K562 (cell line): ENCODE data around the gene ACYP2. TPM values are rescaled to one million over a fixed set of nuclear protein-coding genes. Genes with fewer than 3 reads are reported as not detected.
A peak's percentile ranks its signal among the peaks of the same experiment; 100 is the strongest.

Experiments used
- ATAC-seq: fragments of 200-7000 bp; cut with Tn5 transposase; 3 replicates; pipeline ENCODE4 v1.9.1; 2020; ENCODE audit warnings: moderate library complexity
- BruUV-seq: library from RNA; stranded (reverse); fragments of 400-500 nt; replicated peaks from 2 replicates; lab custom pipeline; 2021; lab: Mats Ljungman, UMichigan
- CTCF ChIA-PET: fragments of 300-600 bp; formaldehyde crosslinking; extraction: SDS; loops from one replicate; lab custom pipeline; 2021; ENCODE audit warnings: low intra/inter-chr PET ratio; lab: Yijun Ruan, JAX
- POLR2A ChIA-PET: fragments of 300-600, 350-650 bp; sonication (Branson Sonifier 250); formaldehyde crosslinking; extraction: SDS; loops from one replicate; lab custom pipeline; 2021; ENCODE audit warnings: antibody characterized with exemption, inconsistent platforms; lab: Yijun Ruan, JAX
- DNase-seq, 4 experiments: peaks; one replicate each; pipeline versions ENCODE4 v3.0.0 to v3.0.0-alpha.2; 2011 to 2018; ENCODE audit warnings: low spot score in 3 of 4, mixed read lengths in 3 of 4; ENCODE audit errors: extremely low read depth in 1 of 4
- FAIRE-seq: peaks from 2 replicates; lab custom pipeline; 2011; peaks lifted over from hg19 to GRCh38; lab: Jason Lieb, UNC
- H2AFZ ChIP-seq: 2 replicates; pipeline ENCODE4 v1.6.0; 2011; ENCODE audit warnings: low read depth, low read length, control low read depth, inconsistent platforms
- H3K27ac ChIP-seq: fragments of 200-600 bp; 3 replicates; pipeline ENCODE4 v1.8.0; 2011; ENCODE audit warnings: low read depth, mild to moderate bottlenecking, control low read depth, inconsistent platforms, low read length, moderate library complexity, mixed read lengths; ENCODE audit errors: extremely low read depth
- H3K27me3 ChIP-seq, 2 experiments: fragments of 300-600 bp in 1 of 2; 2 replicates in 1 of 2; 3 replicates in 1 of 2; pipeline versions ENCODE4 v1.6.0 to v1.8.0; 2011; ENCODE audit warnings: inconsistent platforms in 2 of 2, low read length in 2 of 2, mild to moderate bottlenecking in 1 of 2, mixed read lengths in 1 of 2, moderate library complexity in 1 of 2; ENCODE audit not compliant: control insufficient read depth in 2 of 2, insufficient read depth in 2 of 2
- H3K36me3 ChIP-seq: fragments of 300-600 bp; 3 replicates; pipeline ENCODE4 v1.8.0; 2011; ENCODE audit warnings: mild to moderate bottlenecking, low read length, inconsistent platforms; ENCODE audit not compliant: control insufficient read depth, insufficient read depth
- H3K4me1 ChIP-seq, 2 experiments: fragments of 200-600 bp in 1 of 2; replicated peaks in 1 of 2; 2 replicates in 1 of 2; 3 replicates in 1 of 2; pipeline versions ENCODE4 v1.5.1 to v1.8.0; 2011; ENCODE audit warnings: inconsistent platforms in 2 of 2, low read length in 2 of 2, mild to moderate bottlenecking in 1 of 2, mixed read lengths in 1 of 2, moderate library complexity in 1 of 2; ENCODE audit not compliant: control insufficient read depth in 2 of 2, insufficient read depth in 2 of 2
- H3K4me2 ChIP-seq: 2 replicates; pipeline ENCODE4 v1.6.1; 2011; ENCODE audit warnings: low read length, control low read depth, inconsistent platforms, mixed read lengths; ENCODE audit not compliant: insufficient read depth
- H3K4me3 ChIP-seq: fragments of 200-600 bp; sonication (generic), shearing (Covaris generic); 2 replicates; pipeline ENCODE4 v1.5.1; 2016; ENCODE audit warnings: control low read depth, inconsistent platforms
- H3K79me2 ChIP-seq: fragments of 200-600 bp; 3 replicates; pipeline ENCODE4 v1.8.0; 2011; ENCODE audit warnings: low read length, inconsistent platforms; ENCODE audit not compliant: control insufficient read depth, insufficient read depth
- H3K9ac ChIP-seq, 2 experiments: 2 replicates each; pipeline versions ENCODE4 v1.6.0 to v1.6.1; 2011; ENCODE audit warnings: low read depth in 2 of 2, low read length in 2 of 2, control low read depth in 1 of 2, inconsistent platforms in 1 of 2, mild to moderate bottlenecking in 1 of 2, mixed read lengths in 1 of 2; ENCODE audit not compliant: insufficient read depth in 1 of 2
- H3K9me1 ChIP-seq: one replicate; pipeline ENCODE4 v1.6.0; 2011; ENCODE audit warnings: inconsistent platforms, mild to moderate bottlenecking, low read length, moderate library complexity; ENCODE audit not compliant: control insufficient read depth, insufficient read depth
- H3K9me3 ChIP-seq: replicated peaks from 2 replicates; pipeline ENCODE4 v1.5.1; 2011; ENCODE audit warnings: low read depth, low read length, inconsistent platforms; ENCODE audit not compliant: control insufficient read depth, insufficient read depth
- H4K20me1 ChIP-seq: replicated peaks from 2 replicates; pipeline ENCODE4 v1.6.1; 2011; ENCODE audit warnings: low read length, inconsistent platforms, mixed read lengths; ENCODE audit not compliant: control insufficient read depth, insufficient read depth
- ATF7 ChIP-seq: fragments of 450-650 bp; IDR thresholded peaks from 2 replicates; pipeline ENCODE4 v1.7.1; 2014; ENCODE audit warnings: mild to moderate bottlenecking, moderate library complexity
- ZNF384 ChIP-seq: IDR thresholded peaks from 2 replicates; pipeline ENCODE4 v1.6.1; 2012; ENCODE audit warnings: low read depth, low read length, improper control_type of control experiment
- WGBS: fragments of 100-300 bp; shearing (Covaris generic); methylation state at CpG from one replicate; pipeline ENCODE4 v1.1.6; 2016; ENCODE audit warnings: low coverage, mixed read lengths; ENCODE audit not compliant: insufficient coverage; ENCODE audit errors: missing lambda C conversion rate; 5-methylcytosine and 5-hydroxymethylcytosine counted together
- in situ Hi-C: fragments of 300-500 bp; cut with MboI; formaldehyde crosslinking; loops from 4 replicates; pipeline ENCODE4 v1.15.0; 2018; ENCODE audit warnings: inconsistent platforms, mixed read lengths
- intact Hi-C: fragments of 100-400 bp; cut with micrococcal nuclease; formaldehyde crosslinking; loops from 2 replicates; pipeline ENCODE4 v1.14.2; 2022
- polyA plus RNA-seq, 8 experiments: library from polyadenylated mRNA; depleted of rRNA in 4 of 8; stranded (reverse) in 5 of 8; unstranded in 3 of 8; fragments of >200 nt; fragmentation: Nextera tagmentation in 2 of 8; fragmentation: Illumina TruSeq in 1 of 8; extraction: Ambion mirVana in 2 of 8; extraction: Trizol in 1 of 8; gene quantifications; 2 replicates each; pipeline versions ENCODE4 v1.2.1 to v1.2.3, GENCODE V29; 2011 to 2014; ENCODE audit warnings: inconsistent platforms in 1 of 8, missing spikeins in 1 of 8
- total RNA-seq, 7 experiments: library from RNA; depleted of rRNA in 6 of 7; stranded (reverse); fragments of >200 nt in 6 of 7; fragmentation: Illumina TruSeq in 2 of 7; extraction: Trizol in 2 of 7; gene quantifications; 2 replicates each; pipeline versions ENCODE4 v1.2.1 to v1.2.3, GENCODE V29; 2011 to 2021; ENCODE audit warnings: low replicate concordance in 1 of 7
- TF ChIP-seq, protein P1 (sequence below): sonication (generic); formaldehyde crosslinking; IDR thresholded peaks from 2 replicates; pipeline ENCODE4 v1.8.1; 2023; ENCODE audit warnings: missing genetic modification reagents, mild to moderate bottlenecking, borderline replicate concordance
- TF ChIP-seq, protein P2 (sequence below), 2 experiments: fragments of 450-650 bp; conservative IDR thresholded peaks; 2 replicates each; pipeline ENCODE4 v1.6.1; 2017; ENCODE audit warnings: mild to moderate bottlenecking in 2 of 2, moderate library complexity in 2 of 2

Gene ACYP2
- total and polyA plus RNA-seq, 9 of the 15 experiments (the other 6 are each of a cell fraction or from before 2014, with no cell fraction given): 1.0 to 4.1 (median 2.0) TPM

DNA sequence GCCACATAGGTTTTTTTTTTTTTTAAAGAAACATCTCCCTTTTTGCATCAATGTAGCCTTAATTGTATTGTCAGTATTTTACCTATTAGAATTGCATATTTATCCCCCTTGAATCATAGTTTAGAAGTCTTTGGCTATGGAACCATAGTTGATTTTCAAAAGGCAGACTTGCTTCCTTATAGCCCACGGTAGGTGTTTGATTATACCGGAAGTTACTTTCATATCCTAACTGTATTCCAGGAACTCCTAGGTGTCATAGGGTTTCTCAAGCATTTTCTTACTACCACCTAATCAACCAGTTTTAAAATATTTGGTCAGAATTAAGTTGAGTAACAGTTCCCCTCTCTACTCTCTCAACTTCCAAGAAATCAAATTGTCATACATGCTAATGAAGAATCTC, 227.2 kb downstream of the ACYP2 start:
- Histone ChIP-seq H3K79me2 (no peaks in the 10 kb centered on the region), H3K27ac (no peak overlapping the region), H3K4me1 (no peaks in the 10 kb centered on the region), H4K20me1 (no peaks in the 10 kb centered on the region), H3K9me1 (no peaks in the 10 kb centered on the region), H2AFZ (no peak overlapping the region), H3K9ac (no peak overlapping the region), H3K4me3 (no peak overlapping the region), H3K4me2 (no peak overlapping the region), H3K36me3 (no peaks in the 10 kb centered on the region), H3K9me3 (no peaks in the 10 kb centered on the region), H3K27me3 (peaks cover 0 to 3% of the 10 kb centered on the region in 2 experiments; a peak in 1 of 5 replicates)
- no peak for TF ChIP-seq ATF7
- TF ChIP-seq, protein P1, sequence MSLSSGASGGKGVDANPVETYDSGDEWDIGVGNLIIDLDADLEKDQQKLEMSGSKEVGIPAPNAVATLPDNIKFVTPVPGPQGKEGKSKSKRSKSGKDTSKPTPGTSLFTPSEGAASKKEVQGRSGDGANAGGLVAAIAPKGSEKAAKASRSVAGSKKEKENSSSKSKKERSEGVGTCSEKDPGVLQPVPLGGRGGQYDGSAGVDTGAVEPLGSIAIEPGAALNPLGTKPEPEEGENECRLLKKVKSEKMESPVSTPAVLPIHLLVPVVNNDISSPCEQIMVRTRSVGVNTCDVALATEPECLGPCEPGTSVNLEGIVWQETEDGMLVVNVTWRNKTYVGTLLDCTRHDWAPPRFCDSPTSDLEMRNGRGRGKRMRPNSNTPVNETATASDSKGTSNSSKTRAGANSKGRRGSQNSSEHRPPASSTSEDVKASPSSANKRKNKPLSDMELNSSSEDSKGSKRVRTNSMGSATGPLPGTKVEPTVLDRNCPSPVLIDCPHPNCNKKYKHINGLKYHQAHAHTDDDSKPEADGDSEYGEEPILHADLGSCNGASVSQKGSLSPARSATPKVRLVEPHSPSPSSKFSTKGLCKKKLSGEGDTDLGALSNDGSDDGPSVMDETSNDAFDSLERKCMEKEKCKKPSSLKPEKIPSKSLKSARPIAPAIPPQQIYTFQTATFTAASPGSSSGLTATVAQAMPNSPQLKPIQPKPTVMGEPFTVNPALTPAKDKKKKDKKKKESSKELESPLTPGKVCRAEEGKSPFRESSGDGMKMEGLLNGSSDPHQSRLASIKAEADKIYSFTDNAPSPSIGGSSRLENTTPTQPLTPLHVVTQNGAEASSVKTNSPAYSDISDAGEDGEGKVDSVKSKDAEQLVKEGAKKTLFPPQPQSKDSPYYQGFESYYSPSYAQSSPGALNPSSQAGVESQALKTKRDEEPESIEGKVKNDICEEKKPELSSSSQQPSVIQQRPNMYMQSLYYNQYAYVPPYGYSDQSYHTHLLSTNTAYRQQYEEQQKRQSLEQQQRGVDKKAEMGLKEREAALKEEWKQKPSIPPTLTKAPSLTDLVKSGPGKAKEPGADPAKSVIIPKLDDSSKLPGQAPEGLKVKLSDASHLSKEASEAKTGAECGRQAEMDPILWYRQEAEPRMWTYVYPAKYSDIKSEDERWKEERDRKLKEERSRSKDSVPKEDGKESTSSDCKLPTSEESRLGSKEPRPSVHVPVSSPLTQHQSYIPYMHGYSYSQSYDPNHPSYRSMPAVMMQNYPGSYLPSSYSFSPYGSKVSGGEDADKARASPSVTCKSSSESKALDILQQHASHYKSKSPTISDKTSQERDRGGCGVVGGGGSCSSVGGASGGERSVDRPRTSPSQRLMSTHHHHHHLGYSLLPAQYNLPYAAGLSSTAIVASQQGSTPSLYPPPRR (CRISPR knock-in tag): no peak
- TF ChIP-seq ZNF384: peak; percentile 48; the same call in 1 of the 2 replicates
- TF ChIP-seq, protein P2, sequence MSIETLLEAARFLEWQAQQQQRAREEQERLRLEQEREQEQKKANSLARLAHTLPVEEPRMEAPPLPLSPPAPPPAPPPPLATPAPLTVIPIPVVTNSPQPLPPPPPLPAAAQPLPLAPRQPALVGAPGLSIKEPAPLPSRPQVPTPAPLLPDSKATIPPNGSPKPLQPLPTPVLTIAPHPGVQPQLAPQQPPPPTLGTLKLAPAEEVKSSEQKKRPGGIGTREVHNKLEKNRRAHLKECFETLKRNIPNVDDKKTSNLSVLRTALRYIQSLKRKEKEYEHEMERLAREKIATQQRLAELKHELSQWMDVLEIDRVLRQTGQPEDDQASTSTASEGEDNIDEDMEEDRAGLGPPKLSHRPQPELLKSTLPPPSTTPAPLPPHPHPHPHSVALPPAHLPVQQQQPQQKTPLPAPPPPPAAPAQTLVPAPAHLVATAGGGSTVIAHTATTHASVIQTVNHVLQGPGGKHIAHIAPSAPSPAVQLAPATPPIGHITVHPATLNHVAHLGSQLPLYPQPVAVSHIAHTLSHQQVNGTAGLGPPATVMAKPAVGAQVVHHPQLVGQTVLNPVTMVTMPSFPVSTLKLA (conservative IDR thresholded peaks at IDR 0.05): no peak
- DNase-seq (no peak), FAIRE-seq (no peak), ATAC-seq (no peak)
- ChIA-PET CTCF (no interaction called here), POLR2A (interaction anchor here (0.9 kb wide), 1 partner anchor 12 kb away, joined by 5 read pairs; a partner anchor contains a TSS)
- in situ Hi-C loops: no loop called here
- intact Hi-C loops: no loop called here
- 6% methylated on average over 2 of the region's 2 CpGs for WGBS
- BruUV-seq: no TSS peak
